Tibial nerve (tissue), 4 donors: ENCODE measurements around the gene FOXF2. TPM values are rescaled to one million over a fixed set of nuclear protein-coding genes. Genes with fewer than 3 reads are reported as not detected.
"Not testable (repeated sequence)": the region's sequence is repeated elsewhere in the genome, so short reads cannot be mapped to it uniquely, and the experiment has no call there.

Experiments used
- DNase-seq, 2 donors: peaks; one replicate each; pipeline ENCODE4 v3.0.0-alpha.2; 2019; ENCODE audit warnings: low spot score in 2 of 2
- H3K27ac ChIP-seq, 4 donors: fragments of 200-600 bp; sonication (generic) in 3 of 4; one replicate each; pipeline ENCODE4 v1.5.1; 2017 to 2019; ENCODE audit warnings: mild to moderate bottlenecking in 1 of 4
- H3K27me3 ChIP-seq, 2 donors: fragments of 200-600 bp; sonication (generic) in 1 of 2; one replicate each; pipeline versions ENCODE4 v1.5.1 to v1.6.0; 2017 to 2019
- H3K36me3 ChIP-seq, 3 donors: fragments of 200-600 bp; sonication (generic); one replicate each; pipeline ENCODE4 v1.5.1; 2018 to 2019
- H3K4me1 ChIP-seq, 4 donors: fragments of 200-600 bp; sonication (generic) in 3 of 4; one replicate each; pipeline ENCODE4 v1.5.1; 2017 to 2019
- H3K4me3 ChIP-seq, 4 donors: fragments of 200-600 bp; sonication (generic) in 3 of 4; one replicate each; pipeline ENCODE4 v1.5.1; 2017 to 2019; ENCODE audit warnings: mild to moderate bottlenecking in 1 of 4, moderate library complexity in 1 of 4
- H3K9me3 ChIP-seq, 4 donors: fragments of 200-600 bp; sonication (generic) in 3 of 4; one replicate each; pipeline ENCODE4 v1.5.1; 2017 to 2019
- EP300 ChIP-seq, 2 donors: sonication (generic); formaldehyde crosslinking; IDR thresholded peaks; one replicate each; pipeline ENCODE4 v1.6.1; 2017; ENCODE audit warnings: antibody characterized with exemption in 2 of 2, mild to moderate bottlenecking in 1 of 2
- POLR2A ChIP-seq, 2 donors: fragments of 450-650 bp; IDR thresholded peaks; one replicate each; pipeline ENCODE4 v1.6.1; 2017; ENCODE audit warnings: antibody characterized with exemption in 2 of 2, mild to moderate bottlenecking in 2 of 2, moderate library complexity in 2 of 2
- WGBS, 2 donors: methylation state at CpG; one replicate each; pipeline ENCODE4 v1.1.5; 2018; 5-methylcytosine and 5-hydroxymethylcytosine counted together
- total RNA-seq, 4 donors: library from RNA; depleted of rRNA; stranded (reverse); fragments of >200 nt; gene quantifications; one replicate each; pipeline ENCODE4 v1.1.0, GENCODE V29; 2016
- TF ChIP-seq, protein P1 (sequence below), 5 experiments: fragments of 200-600 bp in 3 of 5; fragments of 450-650 bp in 2 of 5; sonication (generic) in 3 of 5; IDR thresholded peaks; one replicate each; pipeline ENCODE4 v1.5.1; 2016 to 2019; ENCODE audit warnings: antibody characterized with exemption in 5 of 5, mild to moderate bottlenecking in 3 of 5, moderate library complexity in 2 of 5

FOXF2 gene
- total RNA-seq, 4 donors from 2014 or later = 0.21 to 2.4 (median 0.71) TPM

- Histone ChIP-seq H3K4me3 (no peak overlapping the region), H3K9me3 (no peaks in the 10 kb centered on the region), H3K36me3 (no peaks in the 10 kb centered on the region), H3K4me1 (no peaks in the 10 kb centered on the region), H3K27me3 (peaks cover 0 to 4% of the 10 kb centered on the region in 2 donors), H3K27ac (no peak overlapping the region)
- WGBS, 2 donors = 44 to 55% methylated on average over 16 of the region's 16 CpGs
- TF ChIP-seq EP300 (IDR thresholded peaks at IDR 0.05) = peak in 1 of 2 donors; percentile 47
- no peak for TF ChIP-seq POLR2A (IDR thresholded peaks at IDR 0.05)
- peak in 1 of 2 donors; percentile 36 for DNase-seq
Measured at GRCh38 chr6:1363729-1364572, 25.4 kb upstream of the FOXF2 start.

- Histone ChIP-seq H3K4me3 (no peak overlapping the region), H3K27me3 (peaks cover 0 to 10% of the 10 kb centered on the region in 2 donors), H3K36me3 (no peaks in the 10 kb centered on the region), H3K4me1 (no peaks in the 10 kb centered on the region), H3K27ac (no peak overlapping the region), H3K9me3 (peaks cover 0 to 2% (median 1%) of the 10 kb centered on the region in 4 donors)
- TF ChIP-seq POLR2A (IDR thresholded peaks at IDR 0.05) (no peak), EP300 (IDR thresholded peaks at IDR 0.05) (no peak)
- TF ChIP-seq, protein P1, sequence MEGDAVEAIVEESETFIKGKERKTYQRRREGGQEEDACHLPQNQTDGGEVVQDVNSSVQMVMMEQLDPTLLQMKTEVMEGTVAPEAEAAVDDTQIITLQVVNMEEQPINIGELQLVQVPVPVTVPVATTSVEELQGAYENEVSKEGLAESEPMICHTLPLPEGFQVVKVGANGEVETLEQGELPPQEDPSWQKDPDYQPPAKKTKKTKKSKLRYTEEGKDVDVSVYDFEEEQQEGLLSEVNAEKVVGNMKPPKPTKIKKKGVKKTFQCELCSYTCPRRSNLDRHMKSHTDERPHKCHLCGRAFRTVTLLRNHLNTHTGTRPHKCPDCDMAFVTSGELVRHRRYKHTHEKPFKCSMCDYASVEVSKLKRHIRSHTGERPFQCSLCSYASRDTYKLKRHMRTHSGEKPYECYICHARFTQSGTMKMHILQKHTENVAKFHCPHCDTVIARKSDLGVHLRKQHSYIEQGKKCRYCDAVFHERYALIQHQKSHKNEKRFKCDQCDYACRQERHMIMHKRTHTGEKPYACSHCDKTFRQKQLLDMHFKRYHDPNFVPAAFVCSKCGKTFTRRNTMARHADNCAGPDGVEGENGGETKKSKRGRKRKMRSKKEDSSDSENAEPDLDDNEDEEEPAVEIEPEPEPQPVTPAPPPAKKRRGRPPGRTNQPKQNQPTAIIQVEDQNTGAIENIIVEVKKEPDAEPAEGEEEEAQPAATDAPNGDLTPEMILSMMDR (IDR thresholded peaks at IDR 0.05) = no peak
- DNase-seq = no peak
- WGBS, 2 donors = 57 to 60% methylated on average over 2 of the region's 2 CpGs
Measured at GRCh38 chr6:1364791-1365190, 24.6 kb upstream of the FOXF2 start.

- Histone ChIP-seq H3K36me3 (no peaks in the 10 kb centered on the region), H3K27me3 (peaks cover 0 to 9% of the 10 kb centered on the region in 2 donors), H3K4me1 (no peaks in the 10 kb centered on the region), H3K27ac (no peak overlapping the region), H3K4me3 (no peak overlapping the region), H3K9me3 (peaks cover 0 to 11% (median 3%) of the 10 kb centered on the region in 4 donors)
- DNase-seq = no peak
- WGBS, 2 donors = 70 to 73% methylated on average over 6 of the region's 6 CpGs
- TF ChIP-seq POLR2A (IDR thresholded peaks at IDR 0.05) = no peak
- TF ChIP-seq, protein P1 (IDR thresholded peaks at IDR 0.05) = no peak
Measured at GRCh38 chr6:1365686-1366085, 23.7 kb upstream of the FOXF2 start.

DNA sequence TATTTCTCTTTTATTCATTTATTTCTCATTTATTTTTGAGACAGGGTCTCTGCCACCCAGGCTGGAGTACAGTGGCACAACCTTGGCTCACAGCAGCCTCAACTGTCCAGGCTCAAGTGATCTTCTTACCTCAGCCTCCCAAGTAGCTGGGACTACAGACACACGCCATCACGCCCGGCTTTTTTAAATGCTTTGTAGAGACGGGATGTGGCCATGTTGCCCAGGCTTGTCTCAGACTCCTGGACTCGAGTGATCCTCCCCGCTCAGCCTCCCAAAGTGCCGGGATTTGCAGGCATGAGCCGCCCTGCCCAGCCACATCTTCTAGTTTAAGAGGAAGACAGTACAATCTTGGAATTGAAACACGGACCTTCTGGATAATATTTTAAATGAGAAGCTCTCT is 21.6 kb upstream of the FOXF2 start:
- Histone ChIP-seq H3K9me3 (peaks cover 0 to 29% (median 5%) of the 10 kb centered on the region in 4 donors), H3K4me1 (no peaks in the 10 kb centered on the region)

DNA sequence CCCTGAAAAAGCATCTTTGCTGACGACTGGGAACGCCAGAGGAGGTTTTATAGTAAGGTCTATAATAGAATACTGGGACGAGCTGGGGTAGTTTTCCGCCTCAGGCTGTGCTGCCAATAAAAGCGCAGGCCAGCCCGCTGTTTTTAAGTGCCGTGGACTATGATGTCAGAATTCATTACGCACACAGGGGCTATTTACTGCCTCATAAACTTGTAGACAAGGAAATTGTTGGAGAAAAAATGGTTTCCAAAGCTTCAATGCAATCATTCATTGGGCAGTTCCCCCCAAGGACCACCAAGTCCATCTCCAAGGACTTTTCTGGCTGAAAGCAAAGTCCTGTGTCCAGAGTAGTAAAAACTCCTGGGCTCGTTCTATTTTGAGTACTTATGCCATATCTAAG is 20.4 kb upstream of the FOXF2 start:
- Histone ChIP-seq H3K4me1 (no peaks in the 10 kb centered on the region), H3K27ac (no peak overlapping the region), H3K36me3 (no peaks in the 10 kb centered on the region), H3K27me3 (peaks cover 0 to 18% of the 10 kb centered on the region in 2 donors), H3K4me3 (no peak overlapping the region), H3K9me3 (peaks cover 0 to 37% (median 5%) of the 10 kb centered on the region in 4 donors)
- DNase-seq = no peak
- no peak for TF ChIP-seq POLR2A (IDR thresholded peaks at IDR 0.05)
- TF ChIP-seq EP300 (IDR thresholded peaks at IDR 0.05) = no peak
- TF ChIP-seq, protein P1 (IDR thresholded peaks at IDR 0.05) = no peak
- WGBS, 2 donors = 39 to 46% methylated on average over 9 of the region's 9 CpGs

More for the DNA sequence above, 21.6 kb upstream of the FOXF2 start:
- H3K36me3 ChIP-seq = no peaks in the 10 kb centered on the region
- 91 to 95% methylated on average over 9 of the region's 9 CpGs for WGBS, 2 donors
- no peak overlapping the region for H3K4me3 ChIP-seq
- DNase-seq = no peak
- TF ChIP-seq EP300 (IDR thresholded peaks at IDR 0.05) (no peak), POLR2A (IDR thresholded peaks at IDR 0.05) (no peak)
- TF ChIP-seq, protein P1 (IDR thresholded peaks at IDR 0.05) = no peak
- peaks cover 0 to 16% of the 10 kb centered on the region in 2 donors for H3K27me3 ChIP-seq
- no peak overlapping the region for H3K27ac ChIP-seq

DNA sequence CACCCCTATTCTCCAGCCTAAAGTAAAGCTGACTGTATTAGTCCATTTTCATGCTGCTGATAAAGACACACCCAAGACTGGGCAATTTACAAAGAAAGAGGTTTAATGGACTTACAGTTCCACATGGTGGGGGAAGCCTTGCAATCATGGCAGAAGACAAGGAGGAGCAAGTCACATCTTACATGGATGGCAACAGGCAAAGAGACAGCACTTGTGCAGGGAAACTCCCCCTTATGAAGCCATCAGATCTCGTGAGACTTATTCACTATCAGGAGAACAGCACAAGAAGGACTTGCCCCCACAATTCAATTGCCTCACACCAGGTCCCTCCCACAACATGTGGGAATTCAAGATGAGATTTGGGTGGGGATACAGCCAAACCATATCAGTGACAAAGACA is 19.7 kb upstream of the FOXF2 start:
- 80 to 95% methylated on average over 1 of the region's 1 CpG for WGBS, 2 donors
- H3K9me3 ChIP-seq = peaks cover 0 to 37% (median 5%) of the 10 kb centered on the region in 4 donors
- not testable (repeated sequence) for H3K4me1 ChIP-seq, H3K36me3 ChIP-seq, DNase-seq, H3K27ac ChIP-seq, H3K4me3 ChIP-seq
- peaks cover 0 to 25% of the 10 kb centered on the region in 2 donors for H3K27me3 ChIP-seq
